Measurements from ENCODE around the gene MTMR4.

DNA sequence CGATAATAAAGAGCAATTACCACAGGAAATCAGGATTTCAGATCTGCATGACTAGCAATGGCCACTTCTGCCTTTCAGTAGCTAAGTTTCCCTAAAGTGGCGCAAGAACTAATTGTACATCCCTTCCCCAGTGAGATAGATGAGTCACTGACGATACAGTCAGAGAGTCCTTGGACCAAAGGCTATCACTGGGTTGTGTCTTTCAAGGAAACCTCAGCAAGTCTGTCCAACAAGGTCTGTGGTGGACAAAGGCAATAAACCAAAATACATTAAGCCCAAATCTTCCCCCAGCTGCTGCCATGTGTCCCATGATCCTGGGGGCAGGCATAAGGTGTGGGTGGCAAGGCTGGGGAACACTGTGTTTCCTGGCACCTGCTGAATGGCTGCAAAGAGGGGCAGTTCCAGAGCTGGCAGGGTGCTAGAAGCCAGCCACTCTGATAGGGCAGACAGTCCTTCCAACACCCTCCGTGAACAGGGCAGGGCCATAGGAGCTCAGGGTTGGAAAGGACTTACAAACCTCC, 20.5 kb upstream of the MTMR4 start:
- TF ChIP-seq CHD4 (IDR thresholded peaks at IDR 0.05; ENCODE audit: borderline replicate concordance) (no peak), RAD21 (conservative IDR thresholded peaks at IDR 0.05 in 1 of 2, IDR thresholded peaks at IDR 0.05 in 1 of 2) (no peak), MYC (IDR thresholded peaks at IDR 0.05; ENCODE audit: borderline replicate concordance, low read length) (no peak), HOXA7 (CRISPR knock-in tag; IDR thresholded peaks at IDR 0.05) (no peak), ZNF302 (CRISPR knock-in tag; IDR thresholded peaks at IDR 0.05) (no peak), ZSCAN20 (CRISPR knock-in tag; IDR thresholded peaks at IDR 0.05) (no peak), RNF2 (IDR thresholded peaks at IDR 0.05; ENCODE audit: borderline replicate concordance, low read depth) (no peak), RCOR1 (IDR thresholded peaks at IDR 0.05; ENCODE audit: low read depth, low read length) (no peak), POLR2A (IDR thresholded peaks at IDR 0.05; ENCODE audit: low read length) (no peak), ZC3H11A (IDR thresholded peaks at IDR 0.05) (no peak), EP300 (IDR thresholded peaks at IDR 0.05) (no peak), CEBPB (IDR thresholded peaks at IDR 0.05) (no peak)
- TF ChIP-seq, protein P1, sequence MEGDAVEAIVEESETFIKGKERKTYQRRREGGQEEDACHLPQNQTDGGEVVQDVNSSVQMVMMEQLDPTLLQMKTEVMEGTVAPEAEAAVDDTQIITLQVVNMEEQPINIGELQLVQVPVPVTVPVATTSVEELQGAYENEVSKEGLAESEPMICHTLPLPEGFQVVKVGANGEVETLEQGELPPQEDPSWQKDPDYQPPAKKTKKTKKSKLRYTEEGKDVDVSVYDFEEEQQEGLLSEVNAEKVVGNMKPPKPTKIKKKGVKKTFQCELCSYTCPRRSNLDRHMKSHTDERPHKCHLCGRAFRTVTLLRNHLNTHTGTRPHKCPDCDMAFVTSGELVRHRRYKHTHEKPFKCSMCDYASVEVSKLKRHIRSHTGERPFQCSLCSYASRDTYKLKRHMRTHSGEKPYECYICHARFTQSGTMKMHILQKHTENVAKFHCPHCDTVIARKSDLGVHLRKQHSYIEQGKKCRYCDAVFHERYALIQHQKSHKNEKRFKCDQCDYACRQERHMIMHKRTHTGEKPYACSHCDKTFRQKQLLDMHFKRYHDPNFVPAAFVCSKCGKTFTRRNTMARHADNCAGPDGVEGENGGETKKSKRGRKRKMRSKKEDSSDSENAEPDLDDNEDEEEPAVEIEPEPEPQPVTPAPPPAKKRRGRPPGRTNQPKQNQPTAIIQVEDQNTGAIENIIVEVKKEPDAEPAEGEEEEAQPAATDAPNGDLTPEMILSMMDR (IDR thresholded peaks at IDR 0.05): no peak
- TF ChIP-seq, protein P2, sequence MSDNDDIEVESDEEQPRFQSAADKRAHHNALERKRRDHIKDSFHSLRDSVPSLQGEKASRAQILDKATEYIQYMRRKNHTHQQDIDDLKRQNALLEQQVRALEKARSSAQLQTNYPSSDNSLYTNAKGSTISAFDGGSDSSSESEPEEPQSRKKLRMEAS (IDR thresholded peaks at IDR 0.05): no peak

All from A549 (cell line).